Measurements from ENCODE around the gene CAV1.

The CAV1 gene

GRCh38 chr7:116560021-116560970 is 35.5 kb downstream of the CAV1 start:
- no peak for DNase-seq

GRCh38 chr7:116561697-116562483 is 37.1 kb downstream of the CAV1 start:
- DNase-seq = no peak

DNA sequence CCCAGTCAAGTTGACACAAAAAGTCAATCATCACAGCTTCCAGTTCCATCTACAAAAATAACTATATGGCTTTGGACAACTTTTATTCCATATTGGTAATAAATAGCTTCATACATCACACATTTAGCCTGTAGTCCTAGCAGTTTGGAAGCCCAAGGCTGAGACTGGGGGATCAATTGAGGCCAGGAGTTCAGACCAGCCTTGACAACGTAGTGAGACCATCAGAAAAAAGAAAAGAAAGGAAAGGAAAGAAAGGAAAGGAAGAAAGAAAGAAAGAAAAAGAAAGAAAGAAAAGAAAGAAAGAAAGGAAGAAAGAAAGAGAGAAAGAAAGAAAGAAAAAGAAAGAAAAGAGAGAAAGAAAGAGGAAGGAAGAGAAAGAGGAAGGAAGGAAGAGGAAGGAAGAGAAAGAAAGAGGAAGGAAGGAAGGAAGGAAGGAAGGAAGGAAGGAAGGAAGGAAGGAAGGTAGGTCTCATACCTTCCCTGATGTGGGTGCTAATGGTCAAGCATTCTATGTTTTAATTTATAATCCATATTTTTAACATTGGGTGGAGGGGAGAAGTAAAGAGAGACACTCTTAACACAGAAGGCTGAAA is 37.8 kb downstream of the CAV1 start:
- DNase-seq = no peak

GRCh38 chr7:116565981-116566380 is 41.1 kb downstream of the CAV1 start:
- DNase-seq = no peak

DNA sequence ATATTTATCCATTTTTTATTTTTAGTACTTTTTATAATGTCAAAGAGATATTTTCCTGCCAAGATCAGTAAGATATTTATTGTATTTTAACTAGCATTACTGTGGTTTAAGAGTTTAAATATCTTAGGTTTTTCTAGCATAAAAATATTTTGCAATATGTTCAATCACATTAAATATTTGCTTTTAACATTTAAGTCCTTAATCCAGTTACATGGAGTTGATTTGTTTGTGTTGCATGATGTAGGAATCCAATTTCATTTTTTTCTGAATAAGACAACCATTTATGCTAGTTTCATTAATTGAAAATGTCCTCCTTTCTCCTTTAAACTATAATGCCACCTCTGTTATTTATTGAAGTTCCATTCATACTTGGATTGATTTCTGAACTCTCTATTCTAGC is 41.8 kb downstream of the CAV1 start:
- no peak for DNase-seq

GRCh38 chr7:116569737-116570136 is 44.9 kb downstream of the CAV1 start:
- DNase-seq = no peak

DNA sequence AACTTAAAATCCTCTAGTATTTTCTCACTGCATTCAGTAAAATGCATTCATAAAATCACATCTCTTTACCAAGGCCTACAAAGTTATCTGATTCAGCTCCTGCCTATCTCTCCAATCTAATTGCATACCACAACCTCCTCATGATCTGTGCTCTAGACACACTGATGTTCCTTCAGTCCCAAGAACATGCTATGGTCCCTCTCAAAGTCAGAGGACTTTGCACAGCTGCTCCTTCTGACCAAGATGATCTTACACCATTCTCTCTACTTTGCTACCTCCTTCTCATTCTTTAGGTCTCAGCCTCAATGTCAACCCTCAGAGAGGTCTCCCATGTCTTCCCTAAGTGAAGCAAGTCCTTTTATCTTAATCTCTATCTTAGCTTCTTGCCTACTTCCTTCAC is 45.5 kb downstream of the CAV1 start:
- no peak for DNase-seq

DNA sequence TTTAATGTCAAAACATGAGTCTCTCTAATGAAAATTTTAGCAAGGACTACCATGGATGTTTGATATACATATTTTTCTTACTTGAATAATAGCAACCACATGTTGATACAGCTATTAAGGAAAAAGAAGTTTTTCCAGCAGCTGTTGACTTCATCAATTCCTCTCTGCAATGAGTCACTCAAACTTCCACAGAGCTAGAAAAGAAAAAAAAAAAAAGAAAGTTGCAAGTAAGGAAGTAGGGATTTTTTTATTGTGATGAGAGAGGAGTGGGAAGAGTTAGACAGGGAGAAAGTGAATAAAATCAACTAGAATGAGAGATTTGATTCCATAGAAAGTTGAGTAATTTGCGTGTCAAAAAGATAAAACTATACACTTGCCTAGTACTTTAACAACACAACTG is 46.2 kb downstream of the CAV1 start:
- DNase-seq = no peak

DNA sequence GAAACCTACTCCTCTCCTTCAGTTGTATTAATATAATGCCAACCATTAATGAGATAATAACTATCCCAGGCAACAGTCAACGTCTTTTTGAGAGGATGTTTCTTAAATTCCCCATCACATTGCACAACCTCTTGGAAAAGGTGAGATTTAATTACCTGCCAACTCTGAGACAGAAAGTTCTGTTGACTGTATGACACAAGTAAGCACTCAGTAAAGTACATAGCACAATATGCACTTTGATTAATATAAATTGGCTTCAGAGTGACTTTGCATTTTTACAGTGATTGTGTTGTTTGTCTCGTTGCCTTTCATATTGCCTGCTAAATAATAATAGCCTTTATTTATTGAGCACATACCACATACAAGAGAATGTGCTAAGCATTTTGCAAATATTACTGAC is 46.7 kb downstream of the CAV1 start:
- no peak for DNase-seq

DNA sequence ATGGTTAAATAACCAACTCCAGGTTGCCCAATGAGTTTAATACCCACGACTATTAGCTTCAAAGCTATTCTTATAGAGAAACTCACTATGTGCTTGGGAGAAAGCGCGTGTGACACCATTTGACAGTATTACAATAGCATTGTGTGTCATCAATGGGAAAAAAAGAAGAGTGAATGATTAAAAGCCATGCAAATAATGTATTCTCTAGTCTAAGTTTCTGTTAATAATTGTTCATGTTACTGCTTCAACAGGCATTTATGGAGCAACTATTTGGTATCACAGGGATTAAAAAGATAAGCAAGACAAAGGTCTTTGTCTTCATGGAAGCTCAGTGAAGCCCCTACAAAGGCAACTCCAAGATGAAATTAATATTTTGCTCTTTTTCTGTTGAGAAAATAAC is 47.2 kb downstream of the CAV1 start:
- DNase-seq = no peak

GRCh38 chr7:116573541-116573940 is 48.7 kb downstream of the CAV1 start:
- DNase-seq = no peak

GRCh38 chr7:116574025-116574822 is 49.4 kb downstream of the CAV1 start:
- no peak for DNase-seq

DNA sequence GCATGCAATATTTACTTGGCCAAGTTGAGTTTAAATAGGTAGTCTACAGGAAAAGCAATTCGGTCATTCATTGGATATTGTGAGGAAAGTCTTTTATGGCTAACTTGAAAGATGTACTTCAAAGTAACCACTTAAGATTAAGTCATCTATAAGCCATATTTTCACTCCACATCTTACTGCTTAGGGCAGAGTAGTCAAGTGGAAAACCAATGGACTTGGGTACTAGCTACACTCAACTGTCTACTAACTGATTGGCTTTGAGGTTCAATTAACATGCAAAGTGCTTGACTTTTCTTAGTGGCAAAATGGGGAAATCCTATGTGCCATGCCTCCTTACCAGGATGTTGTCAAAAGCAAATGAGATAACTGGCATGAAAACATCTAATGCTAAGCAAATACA is 51.0 kb downstream of the CAV1 start:
- DNase-seq = no peak

DNA sequence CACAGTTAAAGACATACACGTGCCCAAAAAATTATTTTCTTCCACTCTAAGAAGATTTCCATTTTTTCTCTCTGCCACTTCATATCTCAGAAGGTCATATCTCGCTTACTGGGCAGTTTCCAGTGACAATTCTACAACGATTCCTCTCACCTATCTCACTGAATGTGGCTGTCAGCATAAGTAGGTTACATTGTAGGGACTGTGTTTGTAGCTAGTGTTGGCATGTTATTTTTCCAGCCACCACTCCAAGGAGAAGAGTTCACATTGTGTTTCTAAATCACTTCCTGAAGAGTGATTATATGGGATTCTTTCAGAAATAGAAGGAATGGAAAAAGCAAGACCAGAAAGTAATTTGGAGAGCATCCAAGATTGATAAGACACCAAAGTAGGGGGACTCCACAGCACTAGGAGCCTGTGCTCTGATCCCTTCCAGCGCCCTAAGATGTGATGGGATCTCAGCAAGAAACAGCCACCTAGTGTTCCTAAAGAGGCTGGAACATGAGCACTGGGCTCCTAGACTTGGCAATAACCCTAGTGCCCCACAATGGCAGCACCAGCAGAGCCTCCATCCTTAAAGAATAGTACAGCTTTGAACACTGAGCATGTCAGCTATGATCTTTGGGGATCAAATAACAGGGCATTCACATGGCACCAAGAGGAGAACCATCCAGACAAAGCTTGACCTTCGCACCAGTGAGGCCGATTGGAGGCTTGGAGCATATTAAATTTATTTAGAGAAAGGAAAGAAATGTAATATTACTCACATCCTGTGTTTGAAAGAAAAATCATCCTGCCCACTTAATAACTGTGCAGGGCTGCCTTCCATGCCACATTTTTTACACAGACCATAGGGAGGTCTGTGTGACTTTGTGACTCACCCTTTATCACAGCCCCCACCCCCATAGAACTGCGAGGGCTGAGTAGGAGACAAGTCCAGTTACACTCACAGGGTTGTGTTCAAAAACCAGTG is 51.8 kb downstream of the CAV1 start:
- DNase-seq = peak; percentile 26

- DNase-seq = no peak
These were observed 52.6 kb downstream of the CAV1 start for GRCh38 chr7:116577320-116577871.

DNA sequence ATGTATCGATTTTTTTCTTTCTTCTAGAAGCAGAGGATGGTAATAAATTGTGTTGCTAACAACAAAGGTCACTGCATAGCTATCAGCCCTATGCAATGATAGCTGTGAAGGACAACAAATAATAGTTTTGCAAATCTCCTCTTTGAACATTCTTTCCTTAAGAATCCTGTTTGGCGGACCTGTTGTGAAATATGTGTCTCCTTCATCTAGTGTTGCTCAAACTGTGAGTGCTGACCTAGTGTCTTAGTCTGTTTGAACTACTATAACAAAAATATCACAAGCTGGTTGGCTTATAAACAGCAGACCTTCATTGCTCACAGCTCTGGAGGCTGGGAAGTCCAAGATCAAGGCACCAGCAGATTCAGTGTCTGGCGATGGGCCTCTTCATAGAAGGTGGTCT is 53.7 kb downstream of the CAV1 start:
- DNase-seq = no peak

- no peak for DNase-seq
These were observed 54.5 kb downstream of the CAV1 start for GRCh38 chr7:116579322-116579721.

- DNase-seq = no peak
These were observed 55.0 kb downstream of the CAV1 start for GRCh38 chr7:116579835-116580234.

- no peak for DNase-seq
These were observed 57.4 kb downstream of the CAV1 start for GRCh38 chr7:116582164-116582732.

DNA sequence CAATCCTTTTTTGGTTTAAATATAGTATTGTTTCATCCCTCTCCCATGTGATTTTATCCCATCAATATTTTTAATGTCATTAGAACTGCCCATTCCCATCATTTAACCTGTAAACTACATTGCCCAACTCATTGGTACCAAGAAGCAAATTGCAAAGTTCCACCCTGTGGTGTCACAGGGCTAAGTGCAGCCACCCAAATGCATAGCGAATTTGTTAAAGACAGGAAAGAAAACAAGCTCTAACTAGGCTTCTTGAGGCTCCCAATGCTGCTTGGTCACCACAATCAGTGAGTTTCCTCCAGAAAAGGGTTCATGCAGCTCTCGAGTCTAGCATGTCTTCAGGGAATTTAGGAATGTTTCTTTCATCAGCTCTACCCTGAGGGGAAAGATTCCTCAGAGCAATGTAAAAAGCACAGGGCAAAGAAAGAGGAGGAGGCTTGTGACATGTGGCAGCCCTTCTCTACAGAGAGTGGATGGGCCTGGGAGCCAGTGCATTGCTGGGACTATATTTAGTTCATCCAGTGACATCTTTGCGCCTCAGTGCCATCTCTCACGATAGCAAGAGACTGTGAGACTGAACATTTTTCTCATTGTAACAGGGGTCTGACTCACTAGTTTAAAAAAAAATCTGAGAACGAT is 58.1 kb downstream of the CAV1 start:
- no peak for DNase-seq

Measured in NK-92 treated with Interleukin-12 subunit alpha and Interleukin-12 subunit beta, amount 100 ng/mL, for 24 hours (cell line).